Subcutaneous adipose tissue (tissue), 4 donors: Measurements from ENCODE around the gene ACADS. TPM values are rescaled to one million over a fixed set of nuclear protein-coding genes. Genes with fewer than 3 reads are reported as not detected.

Experiments
- CTCF ChIP-seq: fragments of 450-650 bp; IDR thresholded peaks from one replicate; pipeline ENCODE4 v1.5.1; 2016; ENCODE audit warnings: low read depth, mild to moderate bottlenecking, control low read depth, antibody characterized with exemption, moderate library complexity
- total RNA-seq, 4 donors: library from RNA; depleted of rRNA; stranded (reverse); fragments of >200 nt; gene quantifications; one replicate each; pipeline ENCODE4 v1.1.0, GENCODE V29; 2016

ACADS gene
- total RNA-seq, 4 donors from 2014 or later, result 31.6 to 237 (median 106) TPM

- no peak for TF ChIP-seq CTCF
These were observed 7.9 kb downstream of the ACADS start for GRCh38 chr12:120733574-120733973.

DNA sequence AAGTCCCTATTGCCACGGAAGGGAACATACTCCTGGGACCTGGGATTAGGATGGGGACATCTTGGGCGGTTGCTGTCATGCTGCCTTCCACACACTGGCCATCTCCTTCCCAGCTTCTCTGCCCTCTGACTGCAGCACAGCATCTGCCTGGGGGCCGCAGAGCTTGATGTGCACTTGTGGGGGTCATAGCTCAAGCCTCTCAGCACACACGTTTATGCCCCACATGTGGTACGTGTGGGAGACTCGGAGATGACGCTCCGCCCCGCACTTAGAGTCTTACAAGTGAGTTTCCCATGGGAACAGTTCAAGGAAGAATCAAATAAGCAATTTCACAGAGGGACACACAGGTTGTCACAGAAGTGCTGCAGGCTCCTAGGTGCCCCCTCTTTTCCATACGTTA lies 8.6 kb downstream of the ACADS start:
- no peak for TF ChIP-seq CTCF

GRCh38 chr12:120735181-120735580 lies 9.6 kb downstream of the ACADS start:
- no peak for TF ChIP-seq CTCF

DNA sequence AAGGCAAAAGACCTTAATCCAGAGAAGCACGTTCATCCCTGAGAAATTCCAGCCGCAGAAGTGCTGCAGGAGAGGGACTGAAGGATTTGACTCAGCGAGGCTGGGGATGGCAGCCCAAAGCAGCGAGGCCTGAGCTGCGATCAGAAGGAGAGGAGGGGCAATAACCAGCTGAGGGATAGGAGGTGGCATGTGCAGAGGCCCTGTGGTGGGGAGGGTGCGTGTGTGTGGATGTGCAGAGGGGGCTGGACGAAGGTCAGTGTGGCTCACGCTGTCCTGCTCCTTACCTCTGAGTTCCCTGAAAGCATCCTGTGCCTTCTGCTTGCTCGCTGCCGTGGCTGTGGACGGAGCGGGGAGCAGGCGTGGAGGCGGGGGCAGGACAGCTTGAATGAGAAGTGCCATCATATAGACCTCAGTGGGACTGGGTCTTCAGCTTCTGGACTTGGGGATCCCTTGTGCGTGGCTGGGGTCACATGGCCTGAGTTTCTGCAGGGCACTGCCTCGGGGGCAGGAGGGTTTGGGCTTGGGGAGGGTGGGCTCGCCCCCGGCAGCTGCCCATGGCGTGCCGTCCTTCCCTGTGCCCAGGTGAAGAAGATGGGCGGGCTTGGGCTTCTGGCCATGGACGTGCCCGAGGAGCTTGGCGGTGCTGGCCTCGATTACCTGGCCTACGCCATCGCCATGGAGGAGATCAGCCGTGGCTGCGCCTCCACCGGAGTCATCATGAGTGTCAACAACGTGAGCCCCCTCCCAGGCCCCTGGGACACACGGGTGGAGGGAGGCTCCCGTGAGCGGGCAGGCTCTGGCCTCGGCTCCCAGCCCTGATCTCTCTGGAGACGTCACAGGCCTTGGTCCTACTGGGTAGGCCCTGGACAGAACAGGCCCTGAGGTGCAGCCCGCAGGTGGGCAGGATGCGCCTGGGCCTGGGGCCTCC lies 11.0 kb downstream of the ACADS start:
- no peak for TF ChIP-seq CTCF

DNA sequence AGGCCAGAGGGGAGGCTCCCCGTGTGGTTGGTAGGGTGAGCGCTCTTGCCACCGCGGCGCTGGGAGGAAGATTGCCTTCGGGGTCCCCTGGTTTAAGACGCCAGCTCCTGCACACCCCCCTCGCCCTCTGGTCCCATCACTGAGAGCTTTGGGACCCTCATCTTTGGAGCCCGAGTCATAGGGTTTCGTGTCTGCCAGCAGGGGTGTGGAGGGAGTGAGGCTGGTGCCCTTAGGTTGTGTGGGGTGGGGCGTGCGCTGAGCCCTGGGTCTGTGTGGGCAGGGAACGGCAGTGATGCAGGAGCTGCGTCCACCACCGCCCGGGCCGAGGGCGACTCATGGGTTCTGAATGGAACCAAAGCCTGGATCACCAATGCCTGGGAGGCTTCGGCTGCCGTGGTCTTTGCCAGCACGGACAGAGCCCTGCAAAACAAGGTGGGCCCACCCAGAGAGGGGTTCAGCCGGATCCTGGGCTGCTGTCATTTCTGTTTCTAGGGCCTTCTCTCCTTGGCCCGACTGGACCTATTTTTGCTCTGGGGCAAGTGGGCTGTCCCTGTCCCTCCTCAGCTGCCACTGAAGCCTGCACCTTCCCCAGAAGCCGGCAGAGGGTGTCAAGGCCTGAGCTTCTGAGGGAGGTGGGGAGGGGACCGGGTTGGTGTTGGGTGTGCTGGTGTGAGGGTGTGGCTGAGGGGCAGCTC lies 12.1 kb downstream of the ACADS start:
- TF ChIP-seq CTCF, result no peak

DNA sequence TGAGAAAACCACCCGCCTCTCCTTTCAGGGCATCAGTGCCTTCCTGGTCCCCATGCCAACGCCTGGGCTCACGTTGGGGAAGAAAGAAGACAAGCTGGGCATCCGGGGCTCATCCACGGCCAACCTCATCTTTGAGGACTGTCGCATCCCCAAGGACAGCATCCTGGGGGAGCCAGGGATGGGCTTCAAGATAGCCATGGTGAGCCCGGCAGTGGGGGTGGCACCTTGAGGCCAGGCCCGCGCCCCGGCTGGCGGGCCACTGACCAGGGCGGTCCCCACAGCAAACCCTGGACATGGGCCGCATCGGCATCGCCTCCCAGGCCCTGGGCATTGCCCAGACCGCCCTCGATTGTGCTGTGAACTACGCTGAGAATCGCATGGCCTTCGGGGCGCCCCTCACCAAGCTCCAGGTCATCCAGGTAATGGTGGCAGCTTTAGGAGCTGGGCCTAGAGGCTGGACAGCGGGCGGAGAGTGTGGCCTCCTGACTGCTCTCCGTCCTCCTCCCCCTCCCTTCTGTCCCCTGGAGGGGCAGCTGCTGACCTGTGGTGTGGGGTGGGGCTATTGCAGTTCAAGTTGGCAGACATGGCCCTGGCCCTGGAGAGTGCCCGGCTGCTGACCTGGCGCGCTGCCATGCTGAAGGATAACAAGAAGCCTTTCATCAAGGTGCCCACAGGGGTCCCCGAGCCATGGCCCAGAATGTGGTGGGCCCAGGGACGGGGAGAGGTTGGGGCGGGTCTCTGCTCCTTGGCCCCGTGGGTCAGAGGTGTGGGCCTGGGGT lies 12.8 kb downstream of the ACADS start:
- no peak for TF ChIP-seq CTCF
